Pancreas (tissue), 10 donors: ENCODE measurements around the gene ABHD4. TPM values are rescaled to one million over a fixed set of nuclear protein-coding genes. Genes with fewer than 3 reads are reported as not detected.

Source experiments
- ATAC-seq, 4 donors: fragments of 200-7000 bp; cut with Tn5 transposase; one replicate each; pipeline versions ENCODE4 v1.8.0 to v1.9.1; 2020; ENCODE audit warnings: mild to moderate bottlenecking in 4 of 4, moderate library complexity in 4 of 4
- DNase-seq, 6 donors: peaks; one replicate each; pipeline ENCODE4 v3.0.0-alpha.2; 2020
- FAIRE-seq: peaks from 2 replicates; lab custom pipeline; 2012; peaks lifted over from hg19 to GRCh38; lab: Jason Lieb, UNC
- H3K27ac ChIP-seq, 4 donors: fragments of 200-600 bp; sonication (generic); 1 replicate in 3 of 4; 2 replicates in 1 of 4; pipeline versions ENCODE4 v1.5.0 to v1.8.0; 2020
- H3K27me3 ChIP-seq, 4 donors: fragments of 200-600 bp; one replicate each; pipeline ENCODE4 v1.8.0; 2021
- H3K36me3 ChIP-seq, 3 donors: fragments of 200-600 bp; sonication (generic) in 1 of 3; one replicate each; pipeline versions ENCODE4 v1.5.0 to v1.8.0; 2020 to 2021
- H3K4me1 ChIP-seq, 3 donors: fragments of 200-600 bp; one replicate each; pipeline ENCODE4 v1.8.0; 2021
- H3K4me3 ChIP-seq, 4 donors: fragments of 200-600 bp; sonication (generic) in 2 of 4; one replicate each; pipeline versions ENCODE4 v1.5.0 to v1.8.0; 2020 to 2021
- H3K9me3 ChIP-seq, 4 donors: fragments of 200-600 bp; one replicate each; pipeline ENCODE4 v1.8.0; 2021
- WGBS, 2 donors: extraction: QIAGEN DNeasy Blood & Tissue Kit; methylation state at CpG; one replicate each; pipeline ENCODE4 v1.1.7; 2013; 5-methylcytosine and 5-hydroxymethylcytosine counted together
- intact Hi-C, 3 donors: fragments of 100-400 bp; cut with DNase I; formaldehyde crosslinking; loops; one replicate each; pipeline versions ENCODE4 v1.11.1 to v1.14.2; 2022
- polyA plus RNA-seq, 2 donors: library from polyadenylated mRNA; stranded (reverse); fragments of 200-250 nt; gene quantifications; one replicate each; pipeline ENCODE4 v1.2.3, GENCODE V29; 2013
- total RNA-seq, 6 donors: library from RNA; stranded (reverse); fragmentation: NEBNext Ultra II Directional in 4 of 6; extraction: Animal tissue kit (Norgen Biotek cat#: 25700) in 4 of 6; gene quantifications; one replicate each; pipeline versions ENCODE4 v1.2.1 to v1.2.4, GENCODE V29; 2021 to 2023
- TF ChIP-seq, protein P1 (sequence below), 4 donors: fragments of 200-600 bp; sonication (generic) in 3 of 4; IDR thresholded peaks; one replicate each; pipeline versions ENCODE4 v1.5.0 to v1.8.0; 2021; ENCODE audit warnings: antibody characterized with exemption in 4 of 4
- donor health status: healthy with polysubstance abuse.
- donor health status: DM: no; HTN: no; CAD: no; lungs with moderate emphysema.
- donor health status: DM: no; HTN: no; CAD: no.
- donor health status: control.
- donor health status: control.
- donor health status: Bipolar disorder and iron deficiency.
- donor health status: DM: yes; HTN: yes; CAD: no.
- donor health status: DM: no; HTN: no; CAD: no.
- donor health status: DM: no; HTN: no; CAD: no.
- donor health status: DM: yes; HTN: yes; CAD: no.

Gene ABHD4, protein sequence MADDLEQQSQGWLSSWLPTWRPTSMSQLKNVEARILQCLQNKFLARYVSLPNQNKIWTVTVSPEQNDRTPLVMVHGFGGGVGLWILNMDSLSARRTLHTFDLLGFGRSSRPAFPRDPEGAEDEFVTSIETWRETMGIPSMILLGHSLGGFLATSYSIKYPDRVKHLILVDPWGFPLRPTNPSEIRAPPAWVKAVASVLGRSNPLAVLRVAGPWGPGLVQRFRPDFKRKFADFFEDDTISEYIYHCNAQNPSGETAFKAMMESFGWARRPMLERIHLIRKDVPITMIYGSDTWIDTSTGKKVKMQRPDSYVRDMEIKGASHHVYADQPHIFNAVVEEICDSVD
- 10 to 100 TPM in 3 of 6 donors, 1 to 10 TPM in 3; 7.6 to 25.9 (median 11.8) TPM for total RNA-seq
- 10 to 100 TPM in 1 of 2 donors, 1 to 10 TPM in 1; 8.2 to 14.7 TPM for polyA plus RNA-seq

GRCh38 chr14:22598099-22598895 is at the start of gene ABHD4:
Gene ABHD4, plus strand, starts transcription at chr14:22598300. Its CDS starts 7 bp downstream, at chr14:22598307.
- DNase-seq (peak; percentile 77 to 93 (median 88)), ATAC-seq (peak; percentile 97 to 99 (median 98)), FAIRE-seq (no peak)
- H3K36me3 ChIP-seq, result peaks cover 0 to 15% (median 4%) of the 10 kb centered on the region in 3 donors
- H3K9me3 ChIP-seq, result no peaks in the 10 kb centered on the region
- peak within 1 kb of the TSS; percentile 45 to 78 (median 67) for H3K4me3 ChIP-seq
- intact Hi-C loops, result no loop called here
- H3K4me1 ChIP-seq, result peaks cover 10 to 17% (median 10%) of the 10 kb centered on the region in 3 donors
- TF ChIP-seq, protein P1, sequence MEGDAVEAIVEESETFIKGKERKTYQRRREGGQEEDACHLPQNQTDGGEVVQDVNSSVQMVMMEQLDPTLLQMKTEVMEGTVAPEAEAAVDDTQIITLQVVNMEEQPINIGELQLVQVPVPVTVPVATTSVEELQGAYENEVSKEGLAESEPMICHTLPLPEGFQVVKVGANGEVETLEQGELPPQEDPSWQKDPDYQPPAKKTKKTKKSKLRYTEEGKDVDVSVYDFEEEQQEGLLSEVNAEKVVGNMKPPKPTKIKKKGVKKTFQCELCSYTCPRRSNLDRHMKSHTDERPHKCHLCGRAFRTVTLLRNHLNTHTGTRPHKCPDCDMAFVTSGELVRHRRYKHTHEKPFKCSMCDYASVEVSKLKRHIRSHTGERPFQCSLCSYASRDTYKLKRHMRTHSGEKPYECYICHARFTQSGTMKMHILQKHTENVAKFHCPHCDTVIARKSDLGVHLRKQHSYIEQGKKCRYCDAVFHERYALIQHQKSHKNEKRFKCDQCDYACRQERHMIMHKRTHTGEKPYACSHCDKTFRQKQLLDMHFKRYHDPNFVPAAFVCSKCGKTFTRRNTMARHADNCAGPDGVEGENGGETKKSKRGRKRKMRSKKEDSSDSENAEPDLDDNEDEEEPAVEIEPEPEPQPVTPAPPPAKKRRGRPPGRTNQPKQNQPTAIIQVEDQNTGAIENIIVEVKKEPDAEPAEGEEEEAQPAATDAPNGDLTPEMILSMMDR (IDR thresholded peaks at IDR 0.05), result no peak
- no peaks in the 10 kb centered on the region for H3K27me3 ChIP-seq
- H3K27ac ChIP-seq, result peak within 1 kb of the TSS; percentile 78 to 97 (median 88)
- WGBS, 2 donors, result 1% methylated on average over 49 of the region's 49 CpGs

DNA sequence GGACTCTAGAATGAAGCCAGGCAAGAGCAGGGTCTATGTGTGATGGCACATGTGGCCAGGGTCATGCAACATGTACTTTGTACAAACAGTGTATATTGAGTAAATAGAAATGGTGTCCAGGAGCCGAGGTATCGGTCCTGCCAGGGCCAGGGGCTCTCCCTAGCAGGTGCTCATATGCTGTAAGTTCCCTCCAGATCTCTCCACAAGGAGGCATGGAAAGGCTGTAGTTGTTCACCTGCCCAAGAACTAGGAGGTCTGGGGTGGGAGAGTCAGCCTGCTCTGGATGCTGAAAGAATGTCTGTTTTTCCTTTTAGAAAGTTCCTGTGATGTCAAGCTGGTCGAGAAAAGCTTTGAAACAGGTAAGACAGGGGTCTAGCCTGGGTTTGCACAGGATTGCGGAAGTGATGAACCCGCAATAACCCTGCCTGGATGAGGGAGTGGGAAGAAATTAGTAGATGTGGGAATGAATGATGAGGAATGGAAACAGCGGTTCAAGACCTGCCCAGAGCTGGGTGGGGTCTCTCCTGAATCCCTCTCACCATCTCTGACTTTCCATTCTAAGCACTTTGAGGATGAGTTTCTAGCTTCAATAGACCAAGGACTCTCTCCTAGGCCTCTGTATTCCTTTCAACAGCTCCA is 48.7 kb upstream of the ABHD4 start:
- DNase-seq, result no peak
- 76 to 78% methylated on average over 6 of the region's 6 CpGs for WGBS, 2 donors
- FAIRE-seq, result no peak
- H3K4me1 ChIP-seq, result peaks cover 0 to 11% (median 7%) of the 10 kb centered on the region in 3 donors
- H3K27me3 ChIP-seq, result no peaks in the 10 kb centered on the region
- no peaks in the 10 kb centered on the region for H3K36me3 ChIP-seq
- no peak overlapping the region for H3K4me3 ChIP-seq
- intact Hi-C loops, result no loop called here
- ATAC-seq, result no peak
- no peaks in the 10 kb centered on the region for H3K9me3 ChIP-seq
- TF ChIP-seq, protein P1 (IDR thresholded peaks at IDR 0.05), result no peak
- H3K27ac ChIP-seq, result no peak overlapping the region

- intact Hi-C loops, result loop anchor here in 2 of 3 donors (5.0 to 10.0 kb wide), 3 partner anchors 97 to 305 kb away; no protein-coding TSS in a partner anchor
- FAIRE-seq (no peak), ATAC-seq (no peak), DNase-seq (no peak)
- TF ChIP-seq, protein P1 (IDR thresholded peaks at IDR 0.05), result no peak
- Histone ChIP-seq H3K36me3 (no peaks in the 10 kb centered on the region), H3K9me3 (no peaks in the 10 kb centered on the region), H3K27ac (no peak overlapping the region), H3K4me1 (peaks cover 0 to 11% (median 7%) of the 10 kb centered on the region in 3 donors), H3K27me3 (no peaks in the 10 kb centered on the region), H3K4me3 (no peak overlapping the region)
- WGBS, 2 donors, result 75 to 82% methylated on average over 11 of the region's 11 CpGs
These were observed 48.0 kb upstream of the ABHD4 start for GRCh38 chr14:22549981-22550673.

- H3K4me1 ChIP-seq, result peaks cover 0 to 11% (median 7%) of the 10 kb centered on the region in 3 donors
- intact Hi-C loops, result loop anchor here in 2 of 3 donors (5.0 to 10.0 kb wide), 3 partner anchors 96 to 303 kb away; no protein-coding TSS in a partner anchor
- FAIRE-seq, result no peak
- H3K27ac ChIP-seq, result no peak overlapping the region
- no peaks in the 10 kb centered on the region for H3K9me3 ChIP-seq
- no peaks in the 10 kb centered on the region for H3K27me3 ChIP-seq
- ATAC-seq, result no peak
- WGBS, 2 donors, result 44% methylated on average over 5 of the region's 5 CpGs
- H3K4me3 ChIP-seq, result no peak overlapping the region
- TF ChIP-seq, protein P1 (IDR thresholded peaks at IDR 0.05), result no peak
- DNase-seq, result no peak
- no peaks in the 10 kb centered on the region for H3K36me3 ChIP-seq
These were observed 46.5 kb upstream of the ABHD4 start for GRCh38 chr14:22551605-22551997.
